Osteocyte (in vitro differentiated cells): ENCODE results near the gene CNTNAP2. TPM values are rescaled to one million over a fixed set of nuclear protein-coding genes. Genes with fewer than 3 reads are reported as not detected.
A peak's percentile ranks its signal among the peaks of the same experiment; 100 is the strongest.

Source experiments
- DNase-seq: peaks from one replicate; pipeline ENCODE4 v3.0.0; 2021; ENCODE audit warnings: mixed read lengths; ENCODE audit not compliant: unreplicated experiment; ENCODE audit errors: extremely low spot score
- H3K27ac Mint-ChIP-seq: one replicate; pipeline ENCODE4 v1.8.0; 2021; ENCODE audit warnings: mild to moderate bottlenecking, mixed read lengths; ENCODE audit not compliant: unreplicated experiment
- H3K27me3 Mint-ChIP-seq: one replicate; pipeline ENCODE4 v1.8.0; 2021; ENCODE audit warnings: mixed read lengths; ENCODE audit not compliant: unreplicated experiment
- H3K36me3 Mint-ChIP-seq: one replicate; pipeline ENCODE4 v1.8.0; 2021; ENCODE audit warnings: mixed read lengths; ENCODE audit not compliant: unreplicated experiment
- H3K4me1 Mint-ChIP-seq: one replicate; pipeline ENCODE4 v1.8.0; 2021; ENCODE audit warnings: mixed read lengths; ENCODE audit not compliant: unreplicated experiment
- H3K4me3 Mint-ChIP-seq: one replicate; pipeline ENCODE4 v1.8.0; 2021; ENCODE audit warnings: mild to moderate bottlenecking, moderate library complexity, mixed read lengths; ENCODE audit not compliant: unreplicated experiment
- H3K9me3 Mint-ChIP-seq: one replicate; pipeline ENCODE4 v1.8.0; 2021; ENCODE audit warnings: mixed read lengths; ENCODE audit not compliant: unreplicated experiment
- CTCF ChIP-seq: fragments of 200-600 bp; sonication (generic); IDR thresholded peaks from 2 replicates; pipeline ENCODE4 v1.5.0; 2021; ENCODE audit warnings: antibody characterized with exemption, mild to moderate bottlenecking, moderate library complexity
- total RNA-seq: library from RNA; stranded (reverse); gene quantifications from 2 replicates; pipeline ENCODE4 v1.2.1, GENCODE V29; 2021

The CNTNAP2 gene
- total RNA-seq, 1 donor from 2014 or later: 1.4 TPM

- peak; percentile 75 for TF ChIP-seq CTCF
Observed at GRCh38 chr7:146090023-146090645, 26.5 kb upstream of the CNTNAP2 start.

GRCh38 chr7:146094356-146094755 is 22.2 kb upstream of the CNTNAP2 start:
- DNase-seq: no peak
- Mint-ChIP-seq H3K9me3 (no peaks in the 10 kb centered on the region), H3K36me3 (no peaks in the 10 kb centered on the region)

More at GRCh38 chr7:146090023-146090645, 26.5 kb upstream of the CNTNAP2 start:
- Mint-ChIP-seq H3K9me3 (no peaks in the 10 kb centered on the region), H3K4me3 (no peak overlapping the region), H3K36me3 (no peaks in the 10 kb centered on the region), H3K27ac (no peak overlapping the region), H3K27me3 (no peaks in the 10 kb centered on the region), H3K4me1 (no peaks in the 10 kb centered on the region)
- no peak for DNase-seq

GRCh38 chr7:146096994-146097393 is 19.6 kb upstream of the CNTNAP2 start:
- Mint-ChIP-seq H3K4me1 (no peaks in the 10 kb centered on the region), H3K36me3 (no peaks in the 10 kb centered on the region), H3K27me3 (no peaks in the 10 kb centered on the region), H3K4me3 (no peak overlapping the region), H3K9me3 (no peaks in the 10 kb centered on the region), H3K27ac (no peak overlapping the region)
- no peak for TF ChIP-seq CTCF
- DNase-seq: no peak

More at GRCh38 chr7:146094356-146094755, 22.2 kb upstream of the CNTNAP2 start:
- Mint-ChIP-seq H3K4me1 (no peaks in the 10 kb centered on the region), H3K27ac (no peak overlapping the region), H3K4me3 (no peak overlapping the region), H3K27me3 (no peaks in the 10 kb centered on the region)
- no peak for TF ChIP-seq CTCF

GRCh38 chr7:146106319-146106718 is 10.3 kb upstream of the CNTNAP2 start:
- no peak overlapping the region for H3K27ac Mint-ChIP-seq
- no peaks in the 10 kb centered on the region for H3K9me3 Mint-ChIP-seq

GRCh38 chr7:146112755-146113154 is 3.8 kb upstream of the CNTNAP2 start:
- Mint-ChIP-seq H3K36me3 (no peaks in the 10 kb centered on the region), H3K4me3 (no peak overlapping the region), H3K27me3 (peaks cover 14% of the 10 kb centered on the region), H3K9me3 (no peaks in the 10 kb centered on the region), H3K27ac (no peak overlapping the region), H3K4me1 (peaks cover 14% of the 10 kb centered on the region)
- DNase-seq: no peak
- no peak for TF ChIP-seq CTCF

More at GRCh38 chr7:146106319-146106718, 10.3 kb upstream of the CNTNAP2 start:
- Mint-ChIP-seq H3K36me3 (no peaks in the 10 kb centered on the region), H3K27me3 (no peaks in the 10 kb centered on the region), H3K4me1 (no peaks in the 10 kb centered on the region), H3K4me3 (no peak overlapping the region)
- no peak for TF ChIP-seq CTCF
- no peak for DNase-seq
